Immature natural killer cell (primary cell): Measurements from ENCODE around the gene MEF2C. TPM values are rescaled to one million over a fixed set of nuclear protein-coding genes. Genes with fewer than 3 reads are reported as not detected.
"Not testable (repeated sequence)": the region's sequence is repeated elsewhere in the genome, so short reads cannot be mapped to it uniquely, and the experiment has no call there.

Experiments
- DNase-seq, 3 donors: peaks; one replicate each; pipeline ENCODE4 v3.0.0; 2022; ENCODE audit warnings: mixed read lengths in 1 of 3
- H3K27ac Mint-ChIP-seq, 6 donors: one replicate each; pipeline ENCODE4 v1.8.0; 2020; ENCODE audit warnings: mixed read lengths in 6 of 6, mild to moderate bottlenecking in 5 of 6, inconsistent platforms in 4 of 6, moderate library complexity in 3 of 6
- H3K27me3 Mint-ChIP-seq, 3 donors: one replicate each; pipeline ENCODE4 v1.8.0; 2020 to 2021; ENCODE audit warnings: low read depth in 3 of 3, mild to moderate bottlenecking in 3 of 3, mixed read lengths in 3 of 3, moderate library complexity in 3 of 3, inconsistent platforms in 1 of 3
- H3K36me3 Mint-ChIP-seq, 3 donors: one replicate each; pipeline ENCODE4 v1.8.0; 2020; ENCODE audit warnings: mixed read lengths in 3 of 3, inconsistent platforms in 2 of 3, mild to moderate bottlenecking in 2 of 3
- H3K4me1 Mint-ChIP-seq, 2 donors: one replicate each; pipeline ENCODE4 v1.8.0; 2020; ENCODE audit warnings: inconsistent platforms in 2 of 2, mild to moderate bottlenecking in 2 of 2, mixed read lengths in 2 of 2, moderate library complexity in 1 of 2
- H3K4me3 Mint-ChIP-seq, 5 donors: one replicate each; pipeline ENCODE4 v1.8.0; 2020; ENCODE audit warnings: mild to moderate bottlenecking in 5 of 5, mixed read lengths in 5 of 5, inconsistent platforms in 3 of 5, moderate library complexity in 3 of 5
- H3K9me3 Mint-ChIP-seq, 6 donors: one replicate each; pipeline ENCODE4 v1.8.0; 2020; ENCODE audit warnings: mild to moderate bottlenecking in 6 of 6, mixed read lengths in 6 of 6, inconsistent platforms in 4 of 6, moderate library complexity in 3 of 6
- polyA plus RNA-seq, 3 donors: library from polyadenylated mRNA; unstranded; fragments of 300-500 nt; fragmentation: Illumina TruSeq; gene quantifications; one replicate each; pipeline ENCODE4 v1.2.3, GENCODE V29; 2021

The MEF2C gene
- 1 to 10 TPM; 2.1 to 9.6 (median 8.4) TPM for polyA plus RNA-seq

- no peaks in the 10 kb centered on the region for H3K9me3 Mint-ChIP-seq
- peak; percentile 19 to 46 (median 29) for DNase-seq
These were observed at the start of gene MEF2C for GRCh38 chr5:88883059-88883835. Gene MEF2C (minus strand): TSS chr5:88883184. CDS start chr5:88823788, 59,396 bp downstream.

GRCh38 chr5:88932541-88932940 is 49.6 kb upstream of the MEF2C start:
- Mint-ChIP-seq H3K27me3 (peaks cover 0 to 5% (median 1%) of the 10 kb centered on the region in 3 donors), H3K36me3 (no peaks in the 10 kb centered on the region), H3K9me3 (no peaks in the 10 kb centered on the region), H3K4me3 (no peak overlapping the region), H3K27ac (no peak overlapping the region), H3K4me1 (no peaks in the 10 kb centered on the region)
- no peak for DNase-seq

More at GRCh38 chr5:88883059-88883835, at the start of gene MEF2C:
- peak within 1 kb of the TSS in 5 of 6 donors; percentile 76 to 86 (median 84) for H3K27ac Mint-ChIP-seq
- H3K36me3 Mint-ChIP-seq, result no peaks in the 10 kb centered on the region
- peak within 1 kb of the TSS; percentile 93 to 100 (median 96) for H3K4me3 Mint-ChIP-seq
- H3K4me1 Mint-ChIP-seq, result peaks cover 23 to 49% of the 10 kb centered on the region in 2 donors
- peaks cover 1 to 7% (median 6%) of the 10 kb centered on the region in 3 donors for H3K27me3 Mint-ChIP-seq

- Mint-ChIP-seq H3K36me3 (no peaks in the 10 kb centered on the region), H3K27me3 (peaks cover 0 to 4% (median 0%) of the 10 kb centered on the region in 3 donors), H3K27ac (no peak overlapping the region), H3K4me3 (no peak overlapping the region), H3K9me3 (no peaks in the 10 kb centered on the region), H3K4me1 (no peaks in the 10 kb centered on the region)
- DNase-seq, result no peak
These were observed 47.4 kb upstream of the MEF2C start for GRCh38 chr5:88930335-88930734.

- Mint-ChIP-seq H3K4me3 (no peak overlapping the region), H3K36me3 (no peaks in the 10 kb centered on the region), H3K4me1 (no peaks in the 10 kb centered on the region), H3K27ac (no peak overlapping the region), H3K9me3 (no peaks in the 10 kb centered on the region), H3K27me3 (peaks cover 0 to 4% (median 2%) of the 10 kb centered on the region in 3 donors)
- no peak for DNase-seq
These were observed 46.4 kb upstream of the MEF2C start for GRCh38 chr5:88929385-88929784.

- no peak overlapping the region for H3K27ac Mint-ChIP-seq
- no peaks in the 10 kb centered on the region for H3K36me3 Mint-ChIP-seq
- no peak overlapping the region for H3K4me3 Mint-ChIP-seq
- H3K27me3 Mint-ChIP-seq, result peaks cover 0 to 4% (median 2%) of the 10 kb centered on the region in 3 donors
- DNase-seq, result no peak
- H3K9me3 Mint-ChIP-seq, result no peaks in the 10 kb centered on the region
- H3K4me1 Mint-ChIP-seq, result no peaks in the 10 kb centered on the region
These were observed 43.8 kb upstream of the MEF2C start for GRCh38 chr5:88926774-88927173.

GRCh38 chr5:88925692-88926490 is 42.9 kb upstream of the MEF2C start:
- no peaks in the 10 kb centered on the region for H3K36me3 Mint-ChIP-seq
- H3K27me3 Mint-ChIP-seq, result peaks cover 2 to 6% (median 2%) of the 10 kb centered on the region in 3 donors
- no peaks in the 10 kb centered on the region for H3K4me1 Mint-ChIP-seq
- H3K27ac Mint-ChIP-seq, result no peak overlapping the region
- H3K4me3 Mint-ChIP-seq, result no peak overlapping the region
- no peaks in the 10 kb centered on the region for H3K9me3 Mint-ChIP-seq
- DNase-seq, result no peak

- no peaks in the 10 kb centered on the region for H3K36me3 Mint-ChIP-seq
- DNase-seq, result no peak
- no peak overlapping the region for H3K27ac Mint-ChIP-seq
- H3K4me1 Mint-ChIP-seq, result no peaks in the 10 kb centered on the region
- no peak overlapping the region for H3K4me3 Mint-ChIP-seq
- peaks cover 0 to 5% (median 0%) of the 10 kb centered on the region in 6 donors for H3K9me3 Mint-ChIP-seq
- H3K27me3 Mint-ChIP-seq, result peaks cover 2 to 4% (median 2%) of the 10 kb centered on the region in 3 donors
These were observed 41.3 kb upstream of the MEF2C start for GRCh38 chr5:88924330-88924657.

GRCh38 chr5:88923623-88924329 is 40.8 kb upstream of the MEF2C start:
- H3K36me3 Mint-ChIP-seq, result no peaks in the 10 kb centered on the region
- no peak overlapping the region for H3K4me3 Mint-ChIP-seq
- DNase-seq, result no peak
- H3K27ac Mint-ChIP-seq, result no peak overlapping the region
- no peaks in the 10 kb centered on the region for H3K4me1 Mint-ChIP-seq
- H3K27me3 Mint-ChIP-seq, result peaks cover 2 to 4% (median 2%) of the 10 kb centered on the region in 3 donors
- peaks cover 0 to 5% (median 0%) of the 10 kb centered on the region in 6 donors for H3K9me3 Mint-ChIP-seq

GRCh38 chr5:88912743-88913142 is 29.8 kb upstream of the MEF2C start:
- not testable (repeated sequence) for H3K27me3 Mint-ChIP-seq, H3K36me3 Mint-ChIP-seq, H3K27ac Mint-ChIP-seq, H3K4me3 Mint-ChIP-seq, DNase-seq, H3K4me1 Mint-ChIP-seq, H3K9me3 Mint-ChIP-seq

GRCh38 chr5:88911059-88911572 is 28.1 kb upstream of the MEF2C start:
- not testable (repeated sequence) for H3K9me3 Mint-ChIP-seq, H3K27ac Mint-ChIP-seq, H3K4me1 Mint-ChIP-seq

GRCh38 chr5:88904478-88904877 is 21.5 kb upstream of the MEF2C start:
- DNase-seq, H3K4me3 Mint-ChIP-seq, H3K27me3 Mint-ChIP-seq, H3K9me3 Mint-ChIP-seq, H3K4me1 Mint-ChIP-seq, H3K36me3 Mint-ChIP-seq, H3K27ac Mint-ChIP-seq: not testable (repeated sequence)

More at GRCh38 chr5:88911059-88911572, 28.1 kb upstream of the MEF2C start:
- H3K27me3 Mint-ChIP-seq, DNase-seq, H3K36me3 Mint-ChIP-seq, H3K4me3 Mint-ChIP-seq: not testable (repeated sequence)

GRCh38 chr5:88903966-88904365 is 21.0 kb upstream of the MEF2C start:
- not testable (repeated sequence) for H3K36me3 Mint-ChIP-seq, H3K27me3 Mint-ChIP-seq, H3K4me1 Mint-ChIP-seq, H3K27ac Mint-ChIP-seq, H3K9me3 Mint-ChIP-seq, H3K4me3 Mint-ChIP-seq, DNase-seq

GRCh38 chr5:88901077-88901476 is 18.1 kb upstream of the MEF2C start:
- not testable (repeated sequence) for H3K27me3 Mint-ChIP-seq, H3K9me3 Mint-ChIP-seq, DNase-seq, H3K36me3 Mint-ChIP-seq, H3K27ac Mint-ChIP-seq, H3K4me1 Mint-ChIP-seq, H3K4me3 Mint-ChIP-seq
